ENCODE measurements around the gene PSMB10.

- TF ChIP-seq CTCF (IDR thresholded peaks at IDR 0.05; ENCODE audit: insufficient read depth, low read length, poor library complexity, severe bottlenecking): no peak
- no peak for TF ChIP-seq EZH2phosphoT487 (conservative IDR thresholded peaks at IDR 0.05; ENCODE audit: low read length)
These were observed 6.5 kb downstream of the PSMB10 start for GRCh38 chr16:67930191-67930590.

Data from SU-DHL-6 (cell line).